ENCODE data around the gene LGALS13. TPM values are rescaled to one million over a fixed set of nuclear protein-coding genes. Genes with fewer than 3 reads are reported as not detected.
A peak's percentile ranks its signal among the peaks of the same experiment; 100 is the strongest.

The LGALS13 gene
- polyA plus RNA-seq, 2 of the 4 experiments (the other 2 are of a cell fraction): not detected

GRCh38 chr19:39599116-39599515 is 3.2 kb upstream of the LGALS13 start:
- Histone ChIP-seq H3K4me1 (no peaks in the 10 kb centered on the region), H3K9me3 (peaks cover 16% of the 10 kb centered on the region; the same call in 2 of the 3 replicates), H3K4me2 (no peak overlapping the region), H3K4me3 (no peak overlapping the region), H3K27ac (no peak overlapping the region)
- ChIA-PET CTCF (interaction anchor here (1.5 to 1.7 kb wide), 2 partner anchors 48 to 73 kb away, joined by 5 to 8 read pairs; no protein-coding TSS in a partner anchor), POLR2A (no interaction called here)
- FAIRE-seq: no peak
- 7% methylated on average over 4 of the region's 4 CpGs for WGBS (ENCODE audit: missing lambda C conversion rate)
- TF ChIP-seq, protein P1, sequence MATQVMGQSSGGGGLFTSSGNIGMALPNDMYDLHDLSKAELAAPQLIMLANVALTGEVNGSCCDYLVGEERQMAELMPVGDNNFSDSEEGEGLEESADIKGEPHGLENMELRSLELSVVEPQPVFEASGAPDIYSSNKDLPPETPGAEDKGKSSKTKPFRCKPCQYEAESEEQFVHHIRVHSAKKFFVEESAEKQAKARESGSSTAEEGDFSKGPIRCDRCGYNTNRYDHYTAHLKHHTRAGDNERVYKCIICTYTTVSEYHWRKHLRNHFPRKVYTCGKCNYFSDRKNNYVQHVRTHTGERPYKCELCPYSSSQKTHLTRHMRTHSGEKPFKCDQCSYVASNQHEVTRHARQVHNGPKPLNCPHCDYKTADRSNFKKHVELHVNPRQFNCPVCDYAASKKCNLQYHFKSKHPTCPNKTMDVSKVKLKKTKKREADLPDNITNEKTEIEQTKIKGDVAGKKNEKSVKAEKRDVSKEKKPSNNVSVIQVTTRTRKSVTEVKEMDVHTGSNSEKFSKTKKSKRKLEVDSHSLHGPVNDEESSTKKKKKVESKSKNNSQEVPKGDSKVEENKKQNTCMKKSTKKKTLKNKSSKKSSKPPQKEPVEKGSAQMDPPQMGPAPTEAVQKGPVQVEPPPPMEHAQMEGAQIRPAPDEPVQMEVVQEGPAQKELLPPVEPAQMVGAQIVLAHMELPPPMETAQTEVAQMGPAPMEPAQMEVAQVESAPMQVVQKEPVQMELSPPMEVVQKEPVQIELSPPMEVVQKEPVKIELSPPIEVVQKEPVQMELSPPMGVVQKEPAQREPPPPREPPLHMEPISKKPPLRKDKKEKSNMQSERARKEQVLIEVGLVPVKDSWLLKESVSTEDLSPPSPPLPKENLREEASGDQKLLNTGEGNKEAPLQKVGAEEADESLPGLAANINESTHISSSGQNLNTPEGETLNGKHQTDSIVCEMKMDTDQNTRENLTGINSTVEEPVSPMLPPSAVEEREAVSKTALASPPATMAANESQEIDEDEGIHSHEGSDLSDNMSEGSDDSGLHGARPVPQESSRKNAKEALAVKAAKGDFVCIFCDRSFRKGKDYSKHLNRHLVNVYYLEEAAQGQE (IDR thresholded peaks at IDR 0.05): peak; percentile 98
- TF ChIP-seq POLR2A (IDR thresholded peaks at IDR 0.05; ENCODE audit: low read length): no peak
- peak; percentile 97 for TF ChIP-seq EHMT2 (IDR thresholded peaks at IDR 0.05; ENCODE audit: low read depth)
- 0 out of 2 replicates have a peak, but pooled peaks have one; percentile 28 for TF ChIP-seq HOXB13 (CRISPR knock-in tag; IDR thresholded peaks at IDR 0.05; ENCODE audit: low read depth)
- TF ChIP-seq RAD21 (conservative IDR thresholded peaks at IDR 0.05 in 1 of 2, IDR thresholded peaks at IDR 0.05 in 1 of 2): no peak
- ATAC-seq: no peak
- peak in 1 of 2 experiments; percentile 26 for DNase-seq (ENCODE audit: low read depth in 1 of 2, low spot score in 1 of 2)

- Histone ChIP-seq H3K27ac (no peak overlapping the region), H3K4me3 (no peak overlapping the region), H3K4me2 (no peak overlapping the region), H3K4me1 (no peaks in the 10 kb centered on the region), H3K9me3 (peaks cover 5% of the 10 kb centered on the region; the same call in 2 of the 3 replicates)
- FAIRE-seq (peak; percentile 39), ATAC-seq (no peak), DNase-seq (ENCODE audit: low read depth in 1 of 2, low spot score in 1 of 2) (no peak)
- TF ChIP-seq ZSCAN20 (CRISPR knock-in tag; IDR thresholded peaks at IDR 0.05) (no peak), NR3C1 (IDR thresholded peaks at IDR 0.05) (no peak), ATOH8 (CRISPR knock-in tag; IDR thresholded peaks at IDR 0.05; ENCODE audit: low read depth) (no peak), TFCP2L1 (CRISPR knock-in tag; IDR thresholded peaks at IDR 0.05) (no peak), KDM5A (IDR thresholded peaks at IDR 0.05) (no peak), ZC3H11A (IDR thresholded peaks at IDR 0.05) (no peak), HOXA7 (CRISPR knock-in tag; IDR thresholded peaks at IDR 0.05) (no peak), EHMT2 (IDR thresholded peaks at IDR 0.05; ENCODE audit: low read depth) (no peak), CEBPB (IDR thresholded peaks at IDR 0.05) (no peak), MAFK (IDR thresholded peaks at IDR 0.05; ENCODE audit: partially characterized antibody) (no peak), HOXB5 (CRISPR knock-in tag; IDR thresholded peaks at IDR 0.05) (no peak), RCOR1 (IDR thresholded peaks at IDR 0.05; ENCODE audit: low read depth, low read length) (no peak)
- TF ChIP-seq, protein P2, sequence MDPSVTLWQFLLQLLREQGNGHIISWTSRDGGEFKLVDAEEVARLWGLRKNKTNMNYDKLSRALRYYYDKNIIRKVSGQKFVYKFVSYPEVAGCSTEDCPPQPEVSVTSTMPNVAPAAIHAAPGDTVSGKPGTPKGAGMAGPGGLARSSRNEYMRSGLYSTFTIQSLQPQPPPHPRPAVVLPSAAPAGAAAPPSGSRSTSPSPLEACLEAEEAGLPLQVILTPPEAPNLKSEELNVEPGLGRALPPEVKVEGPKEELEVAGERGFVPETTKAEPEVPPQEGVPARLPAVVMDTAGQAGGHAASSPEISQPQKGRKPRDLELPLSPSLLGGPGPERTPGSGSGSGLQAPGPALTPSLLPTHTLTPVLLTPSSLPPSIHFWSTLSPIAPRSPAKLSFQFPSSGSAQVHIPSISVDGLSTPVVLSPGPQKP (IDR thresholded peaks at IDR 0.05; ENCODE audit: low read depth, low read length): no peak
- TF ChIP-seq, protein P1 (IDR thresholded peaks at IDR 0.05): no peak
- TF ChIP-seq, protein P3, sequence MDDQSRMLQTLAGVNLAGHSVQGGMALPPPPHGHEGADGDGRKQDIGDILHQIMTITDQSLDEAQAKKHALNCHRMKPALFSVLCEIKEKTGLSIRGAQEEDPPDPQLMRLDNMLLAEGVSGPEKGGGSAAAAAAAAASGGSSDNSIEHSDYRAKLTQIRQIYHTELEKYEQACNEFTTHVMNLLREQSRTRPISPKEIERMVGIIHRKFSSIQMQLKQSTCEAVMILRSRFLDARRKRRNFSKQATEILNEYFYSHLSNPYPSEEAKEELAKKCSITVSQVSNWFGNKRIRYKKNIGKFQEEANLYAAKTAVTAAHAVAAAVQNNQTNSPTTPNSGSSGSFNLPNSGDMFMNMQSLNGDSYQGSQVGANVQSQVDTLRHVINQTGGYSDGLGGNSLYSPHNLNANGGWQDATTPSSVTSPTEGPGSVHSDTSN (IDR thresholded peaks at IDR 0.05): no peak
- TF ChIP-seq, protein P4, sequence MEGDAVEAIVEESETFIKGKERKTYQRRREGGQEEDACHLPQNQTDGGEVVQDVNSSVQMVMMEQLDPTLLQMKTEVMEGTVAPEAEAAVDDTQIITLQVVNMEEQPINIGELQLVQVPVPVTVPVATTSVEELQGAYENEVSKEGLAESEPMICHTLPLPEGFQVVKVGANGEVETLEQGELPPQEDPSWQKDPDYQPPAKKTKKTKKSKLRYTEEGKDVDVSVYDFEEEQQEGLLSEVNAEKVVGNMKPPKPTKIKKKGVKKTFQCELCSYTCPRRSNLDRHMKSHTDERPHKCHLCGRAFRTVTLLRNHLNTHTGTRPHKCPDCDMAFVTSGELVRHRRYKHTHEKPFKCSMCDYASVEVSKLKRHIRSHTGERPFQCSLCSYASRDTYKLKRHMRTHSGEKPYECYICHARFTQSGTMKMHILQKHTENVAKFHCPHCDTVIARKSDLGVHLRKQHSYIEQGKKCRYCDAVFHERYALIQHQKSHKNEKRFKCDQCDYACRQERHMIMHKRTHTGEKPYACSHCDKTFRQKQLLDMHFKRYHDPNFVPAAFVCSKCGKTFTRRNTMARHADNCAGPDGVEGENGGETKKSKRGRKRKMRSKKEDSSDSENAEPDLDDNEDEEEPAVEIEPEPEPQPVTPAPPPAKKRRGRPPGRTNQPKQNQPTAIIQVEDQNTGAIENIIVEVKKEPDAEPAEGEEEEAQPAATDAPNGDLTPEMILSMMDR (IDR thresholded peaks at IDR 0.05): no peak
- TF ChIP-seq, protein P5, sequence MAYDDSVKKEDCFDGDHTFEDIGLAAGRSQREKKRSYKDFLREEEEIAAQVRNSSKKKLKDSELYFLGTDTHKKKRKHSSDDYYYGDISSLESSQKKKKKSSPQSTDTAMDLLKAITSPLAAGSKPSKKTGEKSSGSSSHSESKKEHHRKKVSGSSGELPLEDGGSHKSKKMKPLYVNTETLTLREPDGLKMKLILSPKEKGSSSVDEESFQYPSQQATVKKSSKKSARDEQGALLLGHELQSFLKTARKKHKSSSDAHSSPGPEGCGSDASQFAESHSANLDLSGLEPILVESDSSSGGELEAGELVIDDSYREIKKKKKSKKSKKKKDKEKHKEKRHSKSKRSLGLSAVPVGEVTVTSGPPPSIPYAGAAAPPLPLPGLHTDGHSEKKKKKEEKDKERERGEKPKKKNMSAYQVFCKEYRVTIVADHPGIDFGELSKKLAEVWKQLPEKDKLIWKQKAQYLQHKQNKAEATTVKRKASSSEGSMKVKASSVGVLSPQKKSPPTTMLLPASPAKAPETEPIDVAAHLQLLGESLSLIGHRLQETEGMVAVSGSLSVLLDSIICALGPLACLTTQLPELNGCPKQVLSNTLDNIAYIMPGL (CRISPR knock-in tag; IDR thresholded peaks at IDR 0.05; ENCODE audit: borderline replicate concordance): no peak
- ChIA-PET CTCF (interaction anchor here (0.6 to 3.0 kb wide), 3 partner anchors 68 to 581 kb away, joined by 4 to 15 read pairs (median 4); no protein-coding TSS in a partner anchor), POLR2A (no interaction called here)
- WGBS (ENCODE audit: missing lambda C conversion rate): 4% methylated on average over 1 of the region's 1 CpG
Measured at GRCh38 chr19:39603825-39604224, 1.5 kb downstream of the LGALS13 start.
